Common myeloid progenitor, CD34-positive (primary cell): ENCODE data around the gene NXT1.
A peak's percentile ranks its signal among the peaks of the same experiment; 100 is the strongest.

Source experiments
- CTCF ChIA-PET: fragments of 350-600 bp; sonication (Branson Sonifier 250); formaldehyde crosslinking; loops from one replicate; lab custom pipeline; 2021; ENCODE audit warnings: antibody characterized with exemption; lab: Charles Lee
- POLR2A ChIA-PET: fragments of 350-600 bp; sonication (Branson Sonifier 250); formaldehyde crosslinking; loops from one replicate; lab custom pipeline; 2021; ENCODE audit warnings: antibody characterized with exemption; lab: Charles Lee
- DNase-seq, 3 donors: peaks; one replicate each; pipeline versions ENCODE4 v3.0.0 to v3.0.0-alpha.2; 2013
- H3K27ac ChIP-seq, 2 experiments: 1 replicate in 1 of 2; 2 replicates in 1 of 2; pipeline ENCODE4 v1.7.0; 2013; ENCODE audit warnings: inconsistent platforms in 2 of 2, low read length in 2 of 2, mild to moderate bottlenecking in 2 of 2, low read depth in 1 of 2, moderate library complexity in 1 of 2; ENCODE audit not compliant: severe bottlenecking in 2 of 2, insufficient read depth in 1 of 2, poor library complexity in 1 of 2
- H3K27me3 ChIP-seq, 5 experiments: replicated peaks in 2 of 5; 1 replicate in 3 of 5; 2 replicates in 2 of 5; pipeline versions ENCODE4 v1.6.1 to v1.7.0; 2013; ENCODE audit warnings: low read length in 4 of 5, mild to moderate bottlenecking in 2 of 5, moderate library complexity in 2 of 5, inconsistent platforms in 1 of 5; ENCODE audit not compliant: insufficient read depth in 5 of 5, control insufficient read depth in 4 of 5
- H3K36me3 ChIP-seq, 4 experiments: 1 replicate in 2 of 4; 2 replicates in 2 of 4; pipeline versions ENCODE4 v1.6.1 to v1.7.0; 2013; ENCODE audit warnings: low read length in 3 of 4, control low read depth in 1 of 4, mild to moderate bottlenecking in 1 of 4; ENCODE audit not compliant: control insufficient read depth in 4 of 4, insufficient read depth in 4 of 4
- H3K4me1 ChIP-seq, 4 experiments: 1 replicate in 3 of 4; 2 replicates in 1 of 4; pipeline versions ENCODE4 v1.6.1 to v1.7.1; 2013; ENCODE audit warnings: low read length in 3 of 4, mild to moderate bottlenecking in 3 of 4, control low read depth in 1 of 4, inconsistent platforms in 1 of 4, moderate library complexity in 1 of 4; ENCODE audit not compliant: control insufficient read depth in 4 of 4, insufficient read depth in 4 of 4; ENCODE audit errors: control extremely low read depth in 1 of 4
- H3K4me3 ChIP-seq, 7 experiments: 1 replicate in 4 of 7; 2 replicates in 3 of 7; pipeline versions ENCODE4 v1.5.1 to v1.7.0; 2013; ENCODE audit warnings: mild to moderate bottlenecking in 7 of 7, low read length in 6 of 7, moderate library complexity in 6 of 7, inconsistent platforms in 2 of 7, low read depth in 2 of 7, control low read depth in 1 of 7; ENCODE audit not compliant: insufficient read depth in 4 of 7, control insufficient read depth in 1 of 7; ENCODE audit errors: extremely low read depth in 1 of 7
- H3K9me3 ChIP-seq, 5 experiments: 1 replicate in 4 of 5; 2 replicates in 1 of 5; pipeline versions ENCODE4 v1.6.1 to v1.7.1; 2013; ENCODE audit warnings: low read length in 4 of 5, mild to moderate bottlenecking in 2 of 5, inconsistent platforms in 1 of 5, low read depth in 1 of 5, moderate library complexity in 1 of 5; ENCODE audit not compliant: control insufficient read depth in 4 of 5, insufficient read depth in 2 of 5; ENCODE audit errors: control extremely low read depth in 1 of 5
- WGBS: methylation state at CpG from one replicate; pipeline ENCODE4 v1.1.5; 2013; ENCODE audit not compliant: insufficient coverage; 5-methylcytosine and 5-hydroxymethylcytosine counted together

NXT1 gene

GRCh38 chr20:23391707-23392310 is 41.2 kb downstream of the NXT1 start:
- POLR2A ChIA-PET, result no interaction called here

GRCh38 chr20:23393996-23394775 is 43.6 kb downstream of the NXT1 start:
- H3K4me1 ChIP-seq, result peaks cover 0 to 8% (median 3%) of the 10 kb centered on the region in 4 experiments
- WGBS, result 100% methylated on average over 4 of the region's 4 CpGs
- H3K9me3 ChIP-seq, result no peaks in the 10 kb centered on the region
- no peak for DNase-seq
- H3K4me3 ChIP-seq, result no peak overlapping the region
- CTCF ChIA-PET, result interaction anchor here (0.6 to 1.9 kb wide), 2 partner anchors 16 to 27 kb away, joined by 3 to 5 read pairs; partner anchors contain the start of gene NAPB
- H3K36me3 ChIP-seq, result peaks cover 21 to 55% (median 39%) of the 10 kb centered on the region in 4 experiments
- H3K27me3 ChIP-seq, result no peaks in the 10 kb centered on the region
- no peak overlapping the region for H3K27ac ChIP-seq
- POLR2A ChIA-PET, result no interaction called here

More at GRCh38 chr20:23391707-23392310, 41.2 kb downstream of the NXT1 start:
- no peak overlapping the region for H3K27ac ChIP-seq
- CTCF ChIA-PET, result interaction anchor here (1.4 to 3.9 kb wide), 2 partner anchors 22 to 23 kb away, joined by 3 to 12 read pairs; no protein-coding TSS in a partner anchor
- H3K4me3 ChIP-seq, result no peak overlapping the region
- WGBS, result 100% methylated on average over 2 of the region's 4 CpGs
- H3K9me3 ChIP-seq, result peaks cover 0 to 8% (median 3%) of the 10 kb centered on the region in 5 experiments
- H3K27me3 ChIP-seq, result no peaks in the 10 kb centered on the region
- DNase-seq, result no peak
- peaks cover 24 to 77% (median 45%) of the 10 kb centered on the region in 4 experiments for H3K36me3 ChIP-seq
- peaks cover 0 to 4% (median 0%) of the 10 kb centered on the region in 4 experiments for H3K4me1 ChIP-seq

GRCh38 chr20:23396950-23397627 is 46.5 kb downstream of the NXT1 start:
- POLR2A ChIA-PET, result no interaction called here
- no peak overlapping the region for H3K27ac ChIP-seq
- H3K36me3 ChIP-seq, result peaks cover 20 to 41% (median 31%) of the 10 kb centered on the region in 4 experiments
- H3K9me3 ChIP-seq, result no peaks in the 10 kb centered on the region
- no peak overlapping the region for H3K4me3 ChIP-seq
- CTCF ChIA-PET, result interaction anchor here (0.7 to 1.2 kb wide), 5 partner anchors 15 to 48 kb away, joined by 3 read pairs; partner anchors contain the start of gene NAPB
- 90% methylated on average over 4 of the region's 6 CpGs for WGBS
- peaks cover 0 to 10% (median 3%) of the 10 kb centered on the region in 4 experiments for H3K4me1 ChIP-seq
- H3K27me3 ChIP-seq, result no peaks in the 10 kb centered on the region
- no peak for DNase-seq

DNA sequence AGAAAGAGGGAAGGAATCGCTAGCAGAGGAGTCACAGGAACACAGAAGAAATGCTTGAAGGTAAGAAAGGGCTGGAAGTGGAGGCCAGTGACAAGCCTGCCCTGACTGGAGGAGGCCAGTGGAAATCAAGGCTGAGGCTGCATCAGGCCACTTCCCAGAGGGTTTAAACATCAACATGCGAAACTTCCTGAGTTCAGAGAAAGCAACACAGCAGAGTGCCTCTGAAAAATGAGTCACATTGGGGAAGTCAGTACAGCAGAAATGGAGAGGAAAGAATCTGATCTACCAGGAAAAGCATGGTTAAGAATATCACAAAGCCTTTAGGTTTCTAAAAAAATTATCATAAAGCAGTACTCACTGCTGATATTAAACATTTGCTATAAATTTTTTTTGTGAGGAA is 47.4 kb downstream of the NXT1 start:
- H3K9me3 ChIP-seq, result no peaks in the 10 kb centered on the region
- H3K4me1 ChIP-seq, result peaks cover 0 to 10% (median 3%) of the 10 kb centered on the region in 4 experiments
- no peak overlapping the region for H3K4me3 ChIP-seq
- DNase-seq, result peak in 2 of 3 donors; percentile 24 to 36
- peaks cover 19 to 41% (median 29%) of the 10 kb centered on the region in 4 experiments for H3K36me3 ChIP-seq
- H3K27ac ChIP-seq, result peak overlapping the region in 1 of 2 experiments; percentile 28
- ChIA-PET POLR2A (no interaction called here), CTCF (interaction anchor here (0.9 to 1.2 kb wide), 3 partner anchors 14 to 49 kb away, joined by 3 read pairs; no protein-coding TSS in a partner anchor)
- no peaks in the 10 kb centered on the region for H3K27me3 ChIP-seq
- 78% methylated on average over 2 of the region's 2 CpGs for WGBS

DNA sequence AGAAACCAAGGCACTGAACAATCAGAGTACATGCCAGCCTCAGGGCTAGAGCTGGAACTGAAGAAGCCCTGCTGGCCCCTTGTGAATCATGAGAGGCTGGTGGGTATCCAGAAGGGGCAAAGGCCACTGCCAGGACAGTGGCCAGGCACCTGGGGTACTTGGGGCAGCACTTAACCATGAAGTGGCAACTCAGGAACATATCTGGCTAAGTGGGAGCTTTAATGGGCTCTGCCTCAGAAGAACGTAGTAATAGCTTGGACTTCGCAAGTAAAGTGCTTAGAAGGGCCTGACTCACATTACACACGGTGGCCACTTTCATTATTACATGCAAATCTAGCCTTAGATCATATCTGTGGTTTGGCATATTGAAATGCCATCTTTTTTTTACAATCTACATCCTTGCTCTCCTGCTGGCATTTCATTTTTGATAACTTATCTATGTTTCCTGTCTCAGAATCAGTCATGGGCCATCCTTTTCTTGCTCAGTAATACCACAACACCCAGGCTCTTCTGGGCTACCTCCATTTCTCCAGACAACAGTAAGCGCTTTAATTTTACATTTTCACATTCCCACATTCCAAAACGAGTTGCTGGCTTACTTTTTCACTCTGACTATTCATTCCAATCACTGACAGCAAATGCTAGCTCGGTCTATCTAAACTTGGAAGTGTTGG is 49.1 kb downstream of the NXT1 start:
- H3K4me1 ChIP-seq, result peaks cover 0 to 10% (median 3%) of the 10 kb centered on the region in 4 experiments
- ChIA-PET POLR2A (interaction anchor here (0.7 kb wide), 1 partner anchor 50 kb away, joined by 3 read pairs; the partner anchor contains the start of gene NXT1), CTCF (interaction anchor here (0.6 to 1.8 kb wide), 6 partner anchors 9 to 231 kb away, joined by 4 to 7 read pairs (median 6); no protein-coding TSS in a partner anchor)
- H3K27ac ChIP-seq, result no peak overlapping the region
- H3K36me3 ChIP-seq, result peaks cover 6 to 26% (median 13%) of the 10 kb centered on the region in 4 experiments
- peak; percentile 18 to 57 (median 49) for DNase-seq
- H3K27me3 ChIP-seq, result no peaks in the 10 kb centered on the region
- H3K9me3 ChIP-seq, result no peaks in the 10 kb centered on the region
- H3K4me3 ChIP-seq, result no peak overlapping the region
- WGBS, result 98% methylated on average over 5 of the region's 6 CpGs

- CTCF ChIA-PET, result interaction anchor here (1.6 to 1.8 kb wide), 2 partner anchors 15 to 26 kb away, joined by 5 to 7 read pairs; no protein-coding TSS in a partner anchor
- DNase-seq, result no peak
- H3K4me3 ChIP-seq, result no peak overlapping the region
- H3K36me3 ChIP-seq, result peaks cover 2 to 22% (median 7%) of the 10 kb centered on the region in 4 experiments
- no peaks in the 10 kb centered on the region for H3K27me3 ChIP-seq
- H3K27ac ChIP-seq, result no peak overlapping the region
- no peaks in the 10 kb centered on the region for H3K9me3 ChIP-seq
- WGBS, result 98% methylated on average over 5 of the region's 5 CpGs
- POLR2A ChIA-PET, result no interaction called here
- H3K4me1 ChIP-seq, result peaks cover 0 to 10% (median 3%) of the 10 kb centered on the region in 4 experiments
These were observed 50.5 kb downstream of the NXT1 start for GRCh38 chr20:23401051-23401450.
